Left cardiac atrium (tissue), 4 donors: ENCODE data around the gene FNIP2. TPM values are rescaled to one million over a fixed set of nuclear protein-coding genes. Genes with fewer than 3 reads are reported as not detected.
A peak's percentile ranks its signal among the peaks of the same experiment; 100 is the strongest.
"Not testable (repeated sequence)": the region's sequence is repeated elsewhere in the genome, so short reads cannot be mapped to it uniquely, and the experiment has no call there.

Source experiments
- ATAC-seq, 2 donors: fragments of 200-7000 bp; cut with Tn5 transposase; one replicate each; pipeline ENCODE4 v1.9.1; 2020; ENCODE audit warnings: mild to moderate bottlenecking in 2 of 2, moderate library complexity in 2 of 2
- DNase-seq: peaks from one replicate; pipeline ENCODE4 v3.0.0-alpha.2; 2020
- intact Hi-C, 2 donors: fragments of 100-400 bp; cut with DNase I; formaldehyde crosslinking; loops; one replicate each; pipeline versions ENCODE4 v1.14.1 to v1.15.1; 2022 to 2023
- total RNA-seq, 2 donors: library from RNA; stranded (reverse); fragmentation: NEBNext Ultra II Directional; extraction: Animal tissue kit (Norgen Biotek cat#: 25700); gene quantifications; one replicate each; pipeline ENCODE4 v1.2.1, GENCODE V29; 2021
- donor health status: DM: no; HTN: yes; CAD: no.
- donor health status: DM: no; HTN: yes; CAD: no; lungs with severe emphysema.
- donor health status: DM: yes; HTN: yes; CAD: no.
- donor health status: Dilated cardiomyopathy.

Gene FNIP2
- total RNA-seq, 2 donors from 2014 or later = 40.6 to 55.3 TPM

DNA sequence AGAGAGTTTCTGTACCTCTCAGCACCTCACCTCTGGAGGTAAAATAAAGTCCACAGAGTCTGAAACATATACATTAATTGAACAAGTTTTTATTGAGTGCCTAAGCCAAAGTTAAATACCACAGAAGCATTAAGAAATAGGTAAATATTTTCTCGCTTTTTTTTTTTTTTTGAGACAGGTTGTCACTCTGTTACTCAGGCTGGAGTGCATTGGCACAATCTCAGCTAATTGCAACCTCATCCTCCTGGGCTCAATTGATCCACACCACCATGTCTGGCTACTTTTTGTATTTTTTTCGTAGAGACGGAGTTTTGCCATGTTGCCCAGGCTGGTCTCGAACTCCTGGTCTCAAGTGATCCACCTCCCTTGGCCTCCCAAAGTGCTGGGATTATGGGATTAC is 10.1 kb upstream of the FNIP2 start:
- ATAC-seq = no peak
- intact Hi-C loops = no loop called here

DNA sequence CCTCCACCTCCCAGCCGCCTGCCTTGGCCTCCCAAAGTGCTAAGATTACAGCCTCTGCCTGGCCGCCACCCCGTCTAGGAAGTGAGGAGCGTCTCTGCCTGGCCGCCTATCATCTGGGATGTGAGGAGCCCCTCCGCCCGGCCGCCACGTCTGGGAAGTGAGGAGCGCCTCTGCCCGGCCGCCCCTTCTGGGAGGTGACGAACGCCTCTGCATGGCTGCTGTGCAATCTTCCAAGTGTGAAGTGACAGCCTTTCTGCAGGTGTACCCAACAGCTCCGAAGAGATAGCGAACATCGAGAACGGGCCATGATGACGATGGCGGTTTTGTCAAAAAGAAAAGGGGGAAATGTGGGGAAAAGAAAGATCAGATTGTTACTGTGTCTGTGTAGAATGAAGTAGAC is 9.3 kb upstream of the FNIP2 start:
- ATAC-seq, intact Hi-C loops, DNase-seq: not testable (repeated sequence)

More for the DNA sequence above, 10.1 kb upstream of the FNIP2 start:
- DNase-seq = no peak

DNA sequence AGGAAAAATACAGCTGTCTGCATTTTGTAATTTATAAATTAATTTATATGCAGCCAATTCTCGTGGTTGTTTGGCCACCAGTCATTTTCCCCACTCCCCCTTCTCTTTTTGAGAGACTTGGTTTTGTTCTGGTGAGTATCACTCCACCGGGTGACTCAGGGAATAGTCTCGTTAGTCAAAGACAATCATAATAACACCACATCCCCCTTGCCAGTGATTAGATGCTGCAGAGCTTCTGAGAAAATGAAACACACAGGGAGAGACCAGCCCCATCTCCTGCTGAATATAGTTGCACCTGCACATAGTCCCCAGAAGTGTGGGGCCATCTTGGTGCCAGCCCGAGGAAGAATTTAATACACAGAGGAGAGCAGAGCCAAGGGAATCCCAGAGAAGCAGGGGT is 8.0 kb upstream of the FNIP2 start:
- DNase-seq (no peak), ATAC-seq (no peak)
- intact Hi-C loops = no loop called here

DNA sequence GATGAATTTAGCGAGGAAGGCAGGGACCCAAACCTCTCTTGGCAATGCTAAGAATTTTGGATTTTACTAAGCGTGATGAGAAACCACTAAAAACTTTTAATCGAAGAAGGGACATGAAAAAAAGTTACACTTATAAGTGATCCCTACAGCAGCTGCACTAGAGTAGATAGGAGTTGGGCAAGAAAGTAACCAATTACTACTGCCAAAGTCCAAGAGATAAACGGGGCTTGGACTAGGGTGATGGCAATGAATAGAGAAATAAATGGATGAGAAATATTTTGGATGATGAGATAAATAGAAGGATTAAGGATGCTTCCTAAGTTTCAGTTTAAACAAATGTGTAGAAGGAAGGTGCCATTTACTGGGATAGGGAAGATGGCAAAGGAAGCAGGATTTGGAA is 6.3 kb upstream of the FNIP2 start:
- DNase-seq (no peak), ATAC-seq (no peak)
- intact Hi-C loops = no loop called here

DNA sequence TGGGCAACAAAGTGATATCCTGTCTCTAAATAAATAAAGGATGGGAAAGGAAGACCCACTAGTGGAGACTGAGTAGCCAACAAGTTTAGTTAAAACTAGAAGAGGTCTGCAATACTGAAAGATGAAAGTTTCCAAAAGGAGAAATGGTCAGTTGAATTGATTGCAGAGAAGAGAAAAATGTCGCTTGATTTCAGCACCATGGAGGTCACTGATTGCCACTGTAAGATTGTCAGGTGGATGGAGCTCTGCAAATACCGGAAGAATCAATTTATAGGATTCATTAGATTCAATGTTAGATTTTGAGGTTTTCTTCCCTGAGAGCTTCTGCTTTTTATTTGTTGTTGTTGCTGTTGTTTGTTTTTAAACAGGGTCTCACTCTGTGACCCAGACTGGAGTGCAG is 5.4 kb upstream of the FNIP2 start:
- DNase-seq = no peak
- ATAC-seq = no peak
- intact Hi-C loops = no loop called here

DNA sequence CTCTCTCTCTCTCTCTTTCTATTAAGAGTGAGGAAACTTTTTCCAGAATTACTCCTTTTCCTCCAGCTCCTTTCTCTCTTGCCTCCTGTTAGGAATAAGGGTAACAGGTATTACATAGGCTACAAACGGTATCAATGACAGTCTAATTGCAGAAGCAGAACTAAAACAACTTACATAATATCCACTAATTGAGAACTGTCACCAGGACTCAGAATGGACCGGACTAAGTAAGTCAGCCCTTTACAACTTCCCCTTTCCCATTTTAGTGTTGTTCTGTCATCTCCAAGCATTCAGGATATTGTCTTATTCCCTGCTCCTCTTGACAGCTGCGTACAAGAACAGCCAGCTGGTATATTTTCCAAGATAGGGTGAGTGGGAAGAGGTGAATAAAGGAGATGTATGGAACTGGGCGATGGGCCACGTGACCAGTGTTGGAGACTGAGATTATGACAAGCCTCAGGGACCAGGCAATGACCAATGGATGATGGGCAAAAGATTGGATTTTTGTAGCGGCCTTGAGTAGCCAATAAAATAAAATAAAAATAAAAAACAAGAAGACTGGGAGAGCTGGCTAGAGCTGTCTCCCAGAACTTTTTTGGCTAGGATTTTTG is 2.3 kb upstream of the FNIP2 start:
- intact Hi-C loops = loop anchor here in 1 of 2 donors (5.0 kb wide), 3 partner anchors 39 to 76 kb away; no protein-coding TSS in a partner anchor

DNA sequence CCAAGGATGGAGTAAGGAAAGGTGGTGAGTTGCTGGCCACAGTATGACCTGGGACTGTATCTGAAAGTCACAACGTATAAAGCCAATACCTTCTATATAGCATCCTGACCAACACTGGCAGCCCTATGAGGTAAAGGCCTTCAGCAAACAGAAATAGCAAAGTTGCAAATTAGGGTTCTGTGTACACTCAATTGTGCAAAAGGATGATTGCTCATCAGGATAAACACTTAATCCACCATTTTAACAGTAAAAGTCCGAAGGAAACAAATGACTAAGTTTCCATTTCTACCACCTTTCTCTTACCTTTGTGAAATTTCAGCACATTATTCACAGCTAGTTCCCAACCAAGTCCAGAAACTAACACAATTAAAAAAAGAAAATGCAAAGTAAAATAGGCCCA is 1.4 kb upstream of the FNIP2 start:
- ATAC-seq (no peak), DNase-seq (no peak)
- intact Hi-C loops = loop anchor here in 1 of 2 donors (5.0 kb wide), 3 partner anchors 40 to 75 kb away; no protein-coding TSS in a partner anchor

More for the DNA sequence above, 2.3 kb upstream of the FNIP2 start:
- DNase-seq = no peak
- ATAC-seq = no peak

DNA sequence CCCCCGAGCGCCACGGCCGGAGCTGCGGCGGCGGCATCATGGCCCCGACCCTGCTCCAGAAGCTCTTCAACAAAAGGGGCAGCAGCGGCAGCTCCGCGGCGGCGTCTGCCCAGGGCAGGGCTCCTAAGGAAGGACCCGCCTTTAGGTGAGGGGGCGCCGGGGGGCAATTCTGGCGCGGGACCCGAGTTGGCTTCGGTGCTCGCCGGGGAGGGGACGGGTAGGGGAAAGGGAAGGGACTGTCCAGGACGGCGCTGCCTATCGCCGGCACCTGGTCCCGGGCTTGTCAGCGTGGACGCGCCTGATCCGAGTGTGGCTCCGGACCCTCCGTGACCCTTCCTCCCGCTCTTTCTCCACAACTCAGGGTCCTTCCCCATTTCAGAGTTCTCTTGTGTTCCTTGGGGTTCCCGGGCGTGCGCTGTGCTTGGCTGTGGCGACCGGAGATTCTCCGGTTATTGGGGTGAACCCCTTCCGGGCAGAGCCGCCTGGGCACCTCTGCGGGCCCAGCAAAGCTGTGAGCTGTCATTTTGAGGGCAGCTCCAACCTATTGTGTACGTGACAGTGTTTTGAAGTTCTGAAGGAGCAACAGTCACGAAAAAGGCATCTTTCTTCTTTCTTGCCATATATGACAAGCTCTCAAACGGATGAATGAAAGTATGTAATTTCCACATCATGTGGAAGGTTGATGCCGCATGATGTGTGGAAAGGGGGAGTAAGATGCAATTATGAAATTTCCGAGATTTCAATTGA is 522 bp downstream of the FNIP2 start:
- intact Hi-C loops = loop anchor here in 1 of 2 donors (5.0 kb wide), 3 partner anchors 42 to 73 kb away; no protein-coding TSS in a partner anchor
- ATAC-seq = peak; percentile 18 to 40
- peak; percentile 45 for DNase-seq

DNA sequence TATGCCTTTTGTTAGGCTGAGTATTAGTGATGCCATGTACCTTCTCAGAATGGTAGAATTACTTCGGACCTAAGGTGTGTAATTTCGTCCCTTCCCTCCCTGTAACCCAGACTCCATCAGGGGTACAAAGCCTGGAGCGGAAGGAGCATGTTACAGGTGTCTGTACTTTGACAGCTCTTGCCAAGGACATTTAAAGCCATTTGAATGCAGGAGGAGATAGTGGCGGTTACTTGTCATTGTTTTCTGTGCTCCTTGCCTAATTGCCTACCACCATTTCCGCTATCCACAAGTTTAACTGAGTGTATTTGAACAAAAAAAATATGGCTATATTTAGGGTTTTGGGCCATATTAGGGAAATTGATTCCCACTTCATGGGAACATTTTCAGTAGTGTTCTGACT is 1.8 kb downstream of the FNIP2 start:
- DNase-seq (no peak), ATAC-seq (no peak)
- intact Hi-C loops = loop anchor here in 1 of 2 donors (5.0 kb wide), 1 partner anchor 72 kb away; no protein-coding TSS in a partner anchor

DNA sequence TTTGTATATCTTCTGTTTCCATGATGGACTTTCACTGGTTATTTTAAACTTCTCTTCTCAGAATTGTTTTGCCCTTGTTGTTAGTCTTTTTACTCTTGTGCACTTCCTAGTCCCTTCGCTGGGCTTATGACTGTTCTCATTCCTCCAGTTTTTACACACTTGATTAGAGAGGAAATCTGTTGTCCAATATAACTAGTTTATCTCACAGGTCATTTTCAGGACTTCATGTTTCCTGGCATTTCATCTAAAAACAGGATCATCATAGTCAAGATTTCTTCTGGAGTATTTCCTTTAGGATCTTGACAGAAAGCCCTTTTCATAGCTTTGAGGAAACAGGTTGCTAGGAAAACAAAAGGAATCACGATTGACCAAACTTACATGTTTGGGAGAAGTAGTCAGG is 3.0 kb downstream of the FNIP2 start:
- intact Hi-C loops = loop anchor here in 1 of 2 donors (5.0 kb wide), 1 partner anchor 71 kb away; no protein-coding TSS in a partner anchor
- no peak for DNase-seq
- ATAC-seq = no peak

DNA sequence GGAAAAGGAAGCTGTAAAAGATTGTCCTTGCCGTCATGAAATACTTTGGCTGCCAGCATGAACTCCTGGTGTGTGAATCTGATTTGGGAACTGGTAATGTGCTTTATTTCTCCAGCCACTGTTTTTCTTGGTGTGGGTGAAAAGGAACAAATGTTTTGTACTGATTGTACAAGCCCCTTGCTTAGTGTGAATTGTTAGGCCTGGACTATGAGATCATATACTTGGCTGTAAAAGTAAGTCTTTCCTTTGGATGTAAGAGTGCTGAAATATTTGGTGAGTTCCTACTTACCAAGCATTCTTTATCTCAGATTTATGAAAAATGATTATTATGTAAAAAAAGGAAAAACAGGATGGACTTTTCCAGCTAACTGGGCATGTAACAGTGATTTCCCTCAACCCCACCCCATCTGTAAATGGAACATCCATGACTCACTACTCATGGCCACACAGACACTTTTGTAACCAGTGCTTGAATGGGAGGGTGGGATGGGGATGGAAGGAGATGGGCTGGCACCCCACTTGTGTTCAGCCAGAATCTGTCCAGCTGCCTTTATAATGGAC is 6.3 kb downstream of the FNIP2 start:
- ATAC-seq = peak; percentile 77 to 91
- intact Hi-C loops = no loop called here

DNA sequence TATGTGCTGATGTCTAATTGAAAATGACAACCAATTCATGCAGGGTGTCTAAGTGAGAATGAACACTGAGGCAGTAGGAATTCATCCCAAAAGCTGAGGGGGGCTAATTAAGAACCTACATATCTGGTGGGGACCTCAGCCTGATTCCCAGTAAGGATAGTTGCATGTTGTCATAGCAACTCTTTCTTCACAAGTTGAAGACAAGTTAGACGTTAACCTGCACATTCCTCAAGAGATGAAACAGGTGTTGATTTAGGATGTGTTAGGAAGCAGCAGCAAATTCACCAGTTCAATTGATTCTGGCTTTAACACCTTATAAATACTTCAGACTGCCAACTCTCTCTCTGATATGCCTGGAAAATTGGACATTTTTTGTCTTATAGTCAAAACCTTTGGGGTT is 7.3 kb downstream of the FNIP2 start:
- no peak for DNase-seq
- no peak for ATAC-seq
- intact Hi-C loops = no loop called here

More for the DNA sequence above, 6.3 kb downstream of the FNIP2 start:
- DNase-seq = peak; percentile 36

DNA sequence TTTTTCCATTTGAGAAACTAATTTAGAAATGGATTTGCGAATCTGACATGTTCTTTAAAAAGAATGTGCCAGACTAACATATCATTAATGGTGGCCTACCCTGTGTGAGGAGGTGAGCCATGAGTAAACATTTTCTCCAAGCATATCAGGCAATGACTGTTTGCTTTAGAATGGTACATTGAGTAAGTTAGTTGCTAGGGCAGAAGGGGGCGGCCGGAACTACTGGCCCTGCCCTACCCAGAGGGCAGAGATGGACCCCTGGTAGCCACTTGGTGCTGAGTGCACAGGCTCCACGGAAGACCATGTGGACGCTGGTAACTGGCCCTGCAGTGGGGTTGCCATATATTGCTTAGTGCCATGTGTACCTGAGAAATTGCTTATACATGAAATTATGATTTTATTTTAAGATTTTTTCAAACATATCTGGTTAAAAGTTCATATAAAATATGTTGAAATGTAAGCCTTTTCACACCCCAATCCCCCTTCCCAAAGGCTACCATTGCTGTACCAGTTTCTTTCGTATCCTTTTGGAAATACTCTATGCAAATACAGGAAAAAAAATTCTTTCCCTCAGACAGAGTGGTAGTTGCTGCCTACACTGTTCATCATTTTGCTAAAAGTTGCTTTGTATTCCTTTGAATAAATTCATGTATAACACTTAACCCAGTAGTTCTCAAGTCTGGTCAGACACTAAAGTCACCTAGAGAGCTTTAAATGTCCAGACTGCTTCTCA is 8.8 kb downstream of the FNIP2 start:
- DNase-seq = no peak
- ATAC-seq = no peak
- intact Hi-C loops = no loop called here

DNA sequence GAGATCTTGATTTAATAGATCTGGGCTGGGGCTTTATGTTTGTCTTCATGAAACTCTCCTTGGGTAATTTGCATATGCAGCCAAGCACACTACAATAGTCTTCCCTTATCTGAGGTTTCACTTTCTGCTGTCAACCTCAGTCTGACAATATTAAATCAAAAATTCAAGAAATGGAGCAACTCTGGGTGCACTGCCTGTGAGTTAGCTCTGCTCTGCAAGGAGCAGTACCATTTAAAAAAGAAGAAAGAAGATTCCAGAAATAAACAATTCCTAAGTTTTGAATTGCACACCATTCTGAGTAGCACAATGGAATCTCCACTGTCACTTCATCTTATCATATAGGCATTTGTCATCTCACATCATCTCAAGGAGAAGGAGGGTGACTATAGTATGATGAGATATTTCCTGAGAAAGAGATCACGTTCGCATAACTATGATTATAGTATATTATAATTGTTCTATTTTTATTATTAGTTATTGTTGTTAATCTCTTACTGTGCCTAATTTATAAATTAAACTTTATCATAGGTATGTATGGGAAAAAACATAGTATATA is 9.4 kb downstream of the FNIP2 start:
- ATAC-seq (no peak), DNase-seq (no peak)
- intact Hi-C loops = no loop called here

DNA sequence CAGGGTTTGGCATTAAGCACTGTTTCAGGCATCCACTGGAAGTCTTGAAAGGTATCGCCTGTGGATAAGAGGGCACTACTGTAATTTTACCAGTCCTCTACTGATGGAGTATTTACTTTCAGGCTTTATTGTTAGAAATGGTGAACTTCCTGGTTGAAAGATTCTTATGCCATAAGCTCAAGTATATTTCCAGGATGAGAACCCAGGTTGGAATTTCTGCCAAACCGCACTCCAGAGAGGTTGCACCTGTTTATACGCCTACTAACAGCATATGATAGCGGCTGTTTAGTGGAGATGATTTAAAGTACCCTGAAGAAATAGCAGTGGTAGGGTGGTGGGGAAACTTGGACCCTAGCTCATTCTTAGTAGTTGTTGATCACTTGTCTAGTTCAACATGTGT is 9.9 kb downstream of the FNIP2 start:
- ATAC-seq (no peak), DNase-seq (no peak)
- intact Hi-C loops = no loop called here

DNA sequence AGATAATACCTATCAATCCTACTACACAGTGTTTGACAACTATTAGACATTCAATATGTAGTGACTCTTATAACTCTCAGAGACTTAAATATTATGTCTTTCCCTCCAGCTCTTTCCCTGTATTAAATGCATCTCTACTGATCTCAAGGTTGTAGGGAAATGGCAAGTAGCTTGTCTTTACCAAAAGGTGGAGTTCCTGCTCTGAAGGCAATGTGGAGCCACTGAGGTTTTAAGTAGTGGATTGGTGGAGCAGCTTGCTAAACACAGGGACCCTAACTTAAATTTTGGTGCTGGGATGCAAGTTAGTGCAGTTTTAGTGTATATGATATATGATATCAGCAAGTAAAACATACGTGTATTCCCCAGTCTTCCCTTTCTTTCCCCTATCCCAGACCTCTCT is 13.1 kb downstream of the FNIP2 start:
- intact Hi-C loops = no loop called here
- no peak for DNase-seq
- no peak for ATAC-seq

DNA sequence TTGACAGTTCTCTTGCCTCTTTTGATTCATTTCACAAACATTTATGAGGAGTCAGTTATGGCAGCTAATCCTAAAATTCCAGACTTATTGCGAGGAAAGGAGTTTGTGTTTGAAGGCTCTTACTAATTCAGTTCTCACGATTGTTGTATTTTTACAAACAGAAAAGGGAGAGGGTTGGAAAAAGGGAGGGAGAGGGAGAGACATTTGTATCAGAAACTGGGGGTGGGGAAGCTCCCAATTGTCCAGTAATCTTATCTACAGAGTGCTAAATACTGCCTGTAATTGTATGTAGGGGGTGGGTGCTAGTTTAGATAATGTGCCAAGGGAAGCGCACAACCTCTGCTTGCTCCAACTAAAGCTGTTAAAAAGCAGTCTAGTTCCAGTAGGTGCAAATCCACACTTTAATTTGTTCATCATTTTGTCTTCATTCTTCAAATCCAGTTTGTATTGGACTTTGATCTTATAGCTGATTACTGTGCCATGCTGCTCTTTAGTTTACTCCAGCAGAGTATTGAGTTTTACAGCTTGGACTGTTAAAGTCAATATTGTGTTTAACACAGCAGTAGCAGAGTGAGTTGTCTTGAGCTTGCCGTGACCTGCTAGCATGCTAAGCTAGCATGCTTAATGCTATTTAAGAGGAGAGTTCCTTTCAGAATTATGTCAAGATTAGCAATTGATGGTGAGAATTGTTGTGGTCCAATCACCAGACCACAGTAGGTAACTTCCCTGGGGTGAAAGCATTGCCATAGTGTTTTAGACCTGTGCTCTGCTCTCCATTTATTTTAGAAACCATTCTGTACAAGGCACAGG is 13.9 kb downstream of the FNIP2 start:
- intact Hi-C loops = no loop called here
- no peak for DNase-seq
- ATAC-seq = peak; percentile 40 to 59

DNA sequence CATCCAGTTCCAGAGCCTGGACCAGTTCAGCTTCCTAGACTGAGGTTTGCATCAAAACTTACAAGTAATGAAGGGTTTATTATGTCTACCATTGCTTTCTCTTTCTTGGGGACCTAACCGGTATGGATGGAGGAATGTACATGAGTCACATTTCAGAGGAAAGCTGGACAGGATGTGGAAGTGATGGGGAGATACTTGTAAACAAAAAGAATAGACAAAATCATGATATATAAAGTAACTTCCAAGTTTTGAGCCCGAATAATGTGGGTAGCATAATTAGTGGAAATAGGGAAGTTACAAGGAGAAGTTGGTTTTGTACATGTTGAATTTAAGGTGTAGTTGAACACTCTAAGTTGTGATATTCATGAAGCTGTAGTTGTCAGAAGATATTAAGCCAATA is 15.0 kb downstream of the FNIP2 start:
- DNase-seq (no peak), ATAC-seq (peak in 1 of 2 donors; percentile 6)
- intact Hi-C loops = no loop called here

DNA sequence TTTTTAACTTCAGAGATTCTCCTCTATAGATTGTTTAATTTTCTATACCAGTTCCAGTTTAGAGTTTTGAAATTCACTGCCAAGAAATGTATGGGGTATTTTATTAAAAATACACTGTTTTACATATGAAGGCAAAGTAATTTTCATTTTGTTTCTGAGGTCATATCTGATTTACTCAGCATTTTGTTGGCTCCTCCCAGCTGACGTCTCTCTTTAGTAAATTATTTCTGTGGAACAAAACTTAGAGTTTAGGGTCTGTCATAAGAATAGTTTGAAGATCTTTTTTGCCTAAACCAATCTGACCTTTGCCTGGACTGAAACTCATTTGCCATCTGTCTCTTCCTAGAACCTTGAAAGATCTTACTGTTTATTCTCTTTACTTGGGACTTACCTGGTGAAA is 16.9 kb downstream of the FNIP2 start:
- DNase-seq (no peak), ATAC-seq (no peak)
- intact Hi-C loops = no loop called here
